ENCODE measurements around the gene SLC6A6.

DNA sequence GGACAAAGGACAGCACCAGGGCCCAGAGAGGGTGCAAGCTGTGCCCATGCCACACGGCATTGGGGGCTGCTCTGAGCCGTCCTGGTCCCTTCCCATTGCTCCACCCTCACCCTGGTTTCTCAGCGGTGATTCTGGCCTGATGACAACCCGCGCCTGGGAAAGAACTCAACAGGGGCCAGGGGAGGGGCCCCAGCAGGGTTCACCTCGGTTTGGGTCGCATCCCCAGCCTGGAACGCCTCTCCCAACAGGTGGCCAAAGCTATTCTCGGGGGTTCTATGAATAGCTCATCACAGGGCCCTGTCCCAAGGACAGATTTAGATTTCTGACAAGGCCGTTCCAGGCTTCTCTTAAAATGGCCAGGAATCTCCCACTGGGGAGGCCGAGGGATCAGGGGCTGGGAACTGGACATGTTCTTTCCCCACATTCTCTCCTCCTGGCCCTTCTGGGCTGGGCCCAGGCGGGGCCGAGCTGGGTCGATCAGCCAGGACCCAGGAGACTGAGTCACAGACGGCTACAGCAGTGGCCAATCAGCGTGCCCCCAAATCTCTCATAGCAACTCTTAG, 119.8 kb downstream of the SLC6A6 start:
- no peak for TF ChIP-seq POLR2A (IDR thresholded peaks at IDR 0.05; ENCODE audit: low read length)
- no peak for TF ChIP-seq GATA1 (IDR thresholded peaks at IDR 0.05; ENCODE audit: low read depth, low read length)

Data from erythroblast (primary cell).